Measurements from ENCODE around the gene SERPINA4.
A peak's percentile ranks its signal among the peaks of the same experiment; 100 is the strongest.

SERPINA4 gene

GRCh38 chr14:94543449-94544124 lies 17.7 kb upstream of the SERPINA4 start:
- no peak for DNase-seq

DNA sequence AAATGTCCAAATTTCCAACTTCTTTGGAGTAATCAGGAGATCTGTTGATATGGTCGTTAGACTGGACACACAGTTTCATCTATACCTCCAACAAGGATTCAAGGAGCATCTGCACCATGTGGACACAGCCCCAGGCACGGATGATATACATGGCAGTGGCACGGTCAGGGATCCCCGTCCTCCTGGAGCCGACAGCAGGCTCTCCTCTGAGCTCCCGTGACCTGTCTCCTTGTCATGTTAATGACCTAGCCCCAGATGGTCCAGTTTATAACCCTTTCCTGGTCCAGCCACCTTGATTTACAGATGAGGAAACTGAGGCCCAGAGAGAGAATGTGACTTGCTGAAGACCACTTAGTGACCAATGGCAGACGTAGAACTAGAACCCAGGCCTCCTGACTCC lies 16.5 kb upstream of the SERPINA4 start:
- no peak for DNase-seq

DNA sequence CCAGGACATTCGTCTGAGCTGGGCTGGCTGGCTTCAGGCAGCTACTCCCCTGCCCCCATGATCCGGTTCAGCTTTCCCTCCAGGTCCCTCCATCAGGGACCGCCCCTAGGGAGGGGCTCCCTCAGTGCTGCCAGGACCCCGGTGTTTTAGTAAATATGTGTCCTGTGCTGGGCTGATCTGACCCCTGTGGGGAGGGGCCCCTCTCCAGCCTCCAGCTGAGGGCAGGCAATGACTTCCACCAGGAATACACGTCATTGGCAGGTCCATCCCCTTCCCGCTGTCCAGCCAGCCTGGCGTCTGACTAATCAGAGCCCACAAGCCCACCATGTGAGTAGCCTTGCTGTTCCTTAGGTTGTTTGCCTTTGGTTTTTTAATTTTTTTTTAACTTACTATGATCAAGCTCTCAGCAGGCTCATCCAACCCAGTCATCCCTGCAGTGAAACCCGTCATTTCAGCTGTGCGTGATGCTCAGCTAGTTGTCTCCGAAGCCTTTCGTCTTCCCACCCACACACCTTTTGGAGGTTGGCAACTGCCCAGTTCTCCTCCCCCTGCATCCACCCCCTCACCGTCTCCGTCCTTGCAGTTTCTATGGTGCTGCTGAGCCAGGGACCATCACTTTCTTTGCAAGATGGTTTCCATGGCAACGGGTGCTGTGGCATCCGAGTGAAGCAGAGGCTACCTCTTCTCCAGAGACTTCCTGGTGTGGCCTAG lies 16.0 kb upstream of the SERPINA4 start:
- no peak for DNase-seq

GRCh38 chr14:94547151-94547680 lies 14.0 kb upstream of the SERPINA4 start:
- DNase-seq: no peak

- no peak for DNase-seq
Measured at GRCh38 chr14:94547726-94548125, 13.5 kb upstream of the SERPINA4 start.

GRCh38 chr14:94548131-94548998 lies 12.9 kb upstream of the SERPINA4 start:
- no peak for DNase-seq

DNA sequence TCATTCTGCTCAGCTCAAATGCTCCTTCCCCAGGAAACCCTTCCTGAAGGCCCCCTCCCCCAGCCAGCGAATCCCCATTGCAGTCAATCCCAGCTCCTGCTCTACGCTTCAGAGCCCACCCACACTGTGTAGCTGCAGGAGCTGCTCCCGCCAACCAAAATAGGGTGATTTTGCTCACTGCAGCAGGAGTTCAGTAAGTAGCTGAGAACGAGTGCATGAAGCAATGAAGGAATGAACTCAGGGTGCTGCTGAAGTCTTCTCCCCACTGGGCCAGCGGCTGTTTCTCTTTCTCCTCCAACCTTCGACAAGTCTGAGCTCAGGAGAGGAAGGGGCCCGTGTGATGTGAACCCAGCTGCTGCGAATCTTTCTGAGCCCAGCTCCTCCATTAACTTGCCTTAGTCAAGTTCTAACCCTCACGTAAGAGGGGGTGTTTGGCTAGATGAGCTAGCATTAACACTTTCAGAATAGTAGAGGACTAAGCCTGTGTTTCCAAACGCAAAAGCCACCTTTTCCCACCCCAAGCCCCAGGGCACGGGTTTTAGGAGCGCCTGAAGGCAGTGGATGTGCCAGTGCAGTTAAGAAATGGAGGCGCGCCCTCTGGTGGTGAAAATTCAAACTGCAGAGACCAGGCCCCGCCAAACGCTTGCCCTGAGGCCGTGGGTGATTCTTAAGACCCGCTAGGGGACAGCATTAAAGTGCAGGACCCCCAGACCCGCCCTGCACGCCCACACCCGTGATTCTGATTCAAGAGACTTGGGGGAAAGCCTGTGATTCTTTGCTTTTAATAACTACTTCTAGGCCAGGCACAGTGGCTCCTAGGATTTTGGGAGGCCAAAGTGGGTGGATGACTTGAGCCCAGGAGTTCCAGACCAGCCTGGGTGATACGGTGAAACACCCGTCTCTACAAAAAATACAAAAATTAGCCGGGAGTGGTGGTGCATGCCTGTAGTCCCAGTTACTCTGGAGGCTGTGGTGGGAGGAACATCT lies 11.9 kb upstream of the SERPINA4 start:
- DNase-seq: peak; percentile 5

GRCh38 chr14:94550041-94550440 lies 11.2 kb upstream of the SERPINA4 start:
- DNase-seq: no peak

GRCh38 chr14:94555991-94556390 lies 5.3 kb upstream of the SERPINA4 start:
- DNase-seq: no peak

- DNase-seq: no peak
Measured at GRCh38 chr14:94557327-94557726, 3.9 kb upstream of the SERPINA4 start.

- DNase-seq: no peak
Measured at GRCh38 chr14:94558842-94559241, 2.4 kb upstream of the SERPINA4 start.

GRCh38 chr14:94559638-94560290 lies 1.5 kb upstream of the SERPINA4 start:
- no peak for DNase-seq

- no peak for DNase-seq
Measured at GRCh38 chr14:94560291-94560665, 964 bp upstream of the SERPINA4 start.

- DNase-seq: no peak
Measured at GRCh38 chr14:94561656-94562010, 391 bp downstream of the SERPINA4 start.

- no peak for DNase-seq
Measured at GRCh38 chr14:94562022-94562421, 780 bp downstream of the SERPINA4 start.

DNA sequence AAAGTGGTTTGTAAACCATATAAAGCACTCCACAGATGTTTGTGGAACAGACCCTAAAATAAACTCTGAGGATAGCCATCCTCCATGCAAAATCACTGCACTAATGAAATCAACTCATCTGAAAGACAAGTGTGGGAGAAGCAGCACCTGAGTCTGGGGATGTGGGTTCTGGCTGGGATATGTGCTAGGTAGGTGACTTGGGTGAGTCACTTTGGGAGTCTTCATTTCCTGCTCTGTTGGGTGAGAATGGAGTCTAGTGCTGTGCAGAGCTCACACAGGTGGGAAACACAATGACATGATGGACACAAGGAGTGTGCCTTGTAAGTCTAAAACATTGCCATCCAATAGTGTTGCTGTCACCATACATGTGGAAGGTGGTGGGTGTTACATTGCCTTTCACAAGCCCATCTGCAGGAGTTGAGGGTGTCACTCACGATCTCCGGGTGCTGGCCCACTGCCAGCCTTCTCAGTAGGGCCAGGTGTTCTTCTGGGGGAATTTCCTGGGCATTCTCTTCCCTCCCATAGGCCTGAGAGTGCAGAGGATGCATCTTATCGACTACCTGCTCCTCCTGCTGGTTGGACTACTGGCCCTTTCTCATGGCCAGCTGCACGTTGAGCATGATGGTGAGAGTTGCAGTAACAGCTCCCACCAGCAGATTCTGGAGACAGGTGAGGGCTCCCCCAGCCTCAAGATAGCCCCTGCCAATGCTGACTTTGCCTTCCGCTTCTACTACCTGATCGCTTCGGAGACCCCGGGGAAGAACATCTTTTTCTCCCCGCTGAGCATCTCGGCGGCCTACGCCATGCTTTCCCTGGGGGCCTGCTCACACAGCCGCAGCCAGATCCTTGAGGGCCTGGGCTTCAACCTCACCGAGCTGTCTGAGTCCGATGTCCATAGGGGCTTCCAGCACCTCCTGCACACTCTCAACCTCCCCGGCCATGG lies 2.0 kb downstream of the SERPINA4 start:
- no peak for DNase-seq

- DNase-seq: no peak
Measured at GRCh38 chr14:94564381-94564780, 3.1 kb downstream of the SERPINA4 start.

GRCh38 chr14:94568186-94568585 lies 6.9 kb downstream of the SERPINA4 start:
- DNase-seq: no peak

DNA sequence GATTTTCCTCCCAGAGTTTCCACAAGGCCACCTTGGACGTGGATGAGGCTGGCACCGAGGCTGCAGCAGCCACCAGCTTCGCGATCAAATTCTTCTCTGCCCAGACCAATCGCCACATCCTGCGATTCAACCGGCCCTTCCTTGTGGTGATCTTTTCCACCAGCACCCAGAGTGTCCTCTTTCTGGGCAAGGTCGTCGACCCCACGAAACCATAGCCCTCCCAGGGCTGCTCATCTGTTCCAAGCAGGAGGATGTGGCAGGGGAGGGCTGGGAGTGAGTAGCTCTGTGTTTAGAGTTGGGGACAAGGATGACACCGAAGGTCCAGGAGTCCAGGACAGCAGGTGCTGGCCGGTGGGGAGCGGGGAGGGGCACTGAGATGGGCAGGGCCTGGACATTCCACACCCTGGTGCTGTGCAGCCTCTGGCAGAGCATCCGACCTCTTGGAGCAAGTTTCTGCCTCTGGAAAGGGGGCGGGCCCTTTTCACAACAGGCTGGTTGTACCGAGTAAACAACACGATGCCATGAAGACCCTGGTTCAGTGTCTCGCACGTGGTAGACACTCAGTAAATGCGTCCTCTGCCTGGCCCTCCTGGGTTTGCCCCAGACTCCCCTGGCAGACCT lies 8.2 kb downstream of the SERPINA4 start:
- DNase-seq: no peak

- no peak for DNase-seq
Measured at GRCh38 chr14:94570002-94570400, 8.8 kb downstream of the SERPINA4 start.
